ENCODE measurements around the gene NUP210. TPM values are rescaled to one million over a fixed set of nuclear protein-coding genes. Genes with fewer than 3 reads are reported as not detected.

The NUP210 gene
- total and polyA plus RNA-seq, 7 donors, result under 0.01 to 26.4 (median 2.1) TPM

- intact Hi-C loops (cut with DNase I), result no loop called here
- no peaks in the 10 kb centered on the region for H3K27me3 ChIP-seq
- peaks cover 0 to 10% (median 0%) of the 10 kb centered on the region in 4 donors for H3K36me3 ChIP-seq
- no peaks in the 10 kb centered on the region for H3K9me3 ChIP-seq
- H3K4me1 ChIP-seq, result no peaks in the 10 kb centered on the region
- DNase-seq, result no peak
- WGBS, 2 donors, result 84 to 89% methylated on average over 11 of the region's 11 CpGs
- H3K27ac ChIP-seq, result no peak overlapping the region
- TF ChIP-seq POLR2AphosphoS5 (IDR thresholded peaks at IDR 0.05) (no peak), POLR2A (IDR thresholded peaks at IDR 0.05) (no peak), CTCF (IDR thresholded peaks at IDR 0.05) (no peak), EP300 (IDR thresholded peaks at IDR 0.05) (no peak)
- H3K4me3 ChIP-seq, result no peak overlapping the region
Measured at GRCh38 chr3:13401149-13401548, 19.0 kb downstream of the NUP210 start.

- TF ChIP-seq POLR2A (IDR thresholded peaks at IDR 0.05), result no peak
- TF ChIP-seq POLR2AphosphoS5 (IDR thresholded peaks at IDR 0.05), result no peak
- no peak for TF ChIP-seq EP300 (IDR thresholded peaks at IDR 0.05)
- no peak for TF ChIP-seq CTCF (IDR thresholded peaks at IDR 0.05)
Measured at GRCh38 chr3:13400114-13400673, 19.9 kb downstream of the NUP210 start.

GRCh38 chr3:13399603-13400002 is 20.5 kb downstream of the NUP210 start:
- no peak for DNase-seq
- H3K9me3 ChIP-seq, result no peaks in the 10 kb centered on the region
- H3K4me1 ChIP-seq, result no peaks in the 10 kb centered on the region
- no peak overlapping the region for H3K27ac ChIP-seq
- intact Hi-C loops (cut with DNase I), result no loop called here
- H3K36me3 ChIP-seq, result peaks cover 0 to 15% (median 0%) of the 10 kb centered on the region in 4 donors
- no peak for TF ChIP-seq CTCF (IDR thresholded peaks at IDR 0.05)
- no peak for TF ChIP-seq POLR2A (IDR thresholded peaks at IDR 0.05)
- no peak for TF ChIP-seq POLR2AphosphoS5 (IDR thresholded peaks at IDR 0.05)
- no peak for TF ChIP-seq EP300 (IDR thresholded peaks at IDR 0.05)
- H3K4me3 ChIP-seq, result no peak overlapping the region
- WGBS, 2 donors, result 96% methylated on average over 12 of the region's 12 CpGs
- no peaks in the 10 kb centered on the region for H3K27me3 ChIP-seq

More at GRCh38 chr3:13400114-13400673, 19.9 kb downstream of the NUP210 start:
- Histone ChIP-seq H3K27ac (no peak overlapping the region), H3K4me3 (no peak overlapping the region), H3K36me3 (peaks cover 0 to 15% (median 0%) of the 10 kb centered on the region in 4 donors), H3K9me3 (no peaks in the 10 kb centered on the region), H3K27me3 (no peaks in the 10 kb centered on the region), H3K4me1 (no peaks in the 10 kb centered on the region)
- 86 to 88% methylated on average over 13 of the region's 13 CpGs for WGBS, 2 donors
- intact Hi-C loops (cut with DNase I), result no loop called here
- DNase-seq, result no peak

GRCh38 chr3:13397316-13397715 is 22.8 kb downstream of the NUP210 start:
- Histone ChIP-seq H3K9me3 (no peaks in the 10 kb centered on the region), H3K4me3 (no peak overlapping the region), H3K36me3 (peaks cover 0 to 20% (median 0%) of the 10 kb centered on the region in 4 donors), H3K27me3 (no peaks in the 10 kb centered on the region), H3K4me1 (no peaks in the 10 kb centered on the region), H3K27ac (no peak overlapping the region)
- 93 to 95% methylated on average over 8 of the region's 8 CpGs for WGBS, 2 donors
- intact Hi-C loops (cut with DNase I), result no loop called here
- TF ChIP-seq EP300 (IDR thresholded peaks at IDR 0.05), result no peak
- TF ChIP-seq POLR2AphosphoS5 (IDR thresholded peaks at IDR 0.05), result no peak
- no peak for TF ChIP-seq POLR2A (IDR thresholded peaks at IDR 0.05)
- TF ChIP-seq CTCF (IDR thresholded peaks at IDR 0.05), result no peak
- DNase-seq, result no peak

GRCh38 chr3:13394363-13394762 is 25.8 kb downstream of the NUP210 start:
- no peak overlapping the region for H3K4me3 ChIP-seq
- intact Hi-C loops (cut with DNase I), result no loop called here
- no peaks in the 10 kb centered on the region for H3K27me3 ChIP-seq
- 82 to 96% methylated on average over 4 of the region's 4 CpGs for WGBS, 2 donors
- peaks cover 0 to 27% (median 0%) of the 10 kb centered on the region in 4 donors for H3K36me3 ChIP-seq
- H3K27ac ChIP-seq, result no peak overlapping the region
- H3K4me1 ChIP-seq, result no peaks in the 10 kb centered on the region
- TF ChIP-seq POLR2A (IDR thresholded peaks at IDR 0.05) (no peak), EP300 (IDR thresholded peaks at IDR 0.05) (no peak), CTCF (IDR thresholded peaks at IDR 0.05) (no peak), POLR2AphosphoS5 (IDR thresholded peaks at IDR 0.05) (no peak)
- H3K9me3 ChIP-seq, result no peaks in the 10 kb centered on the region
- no peak for DNase-seq
